HepG2 (cell line): Measurements from ENCODE around the gene KIF23. TPM values are rescaled to one million over a fixed set of nuclear protein-coding genes. Genes with fewer than 3 reads are reported as not detected.
A peak's percentile ranks its signal among the peaks of the same experiment; 100 is the strongest.

ENCODE experiments used
- GABPB1 ChIP-seq: IDR thresholded peaks from 2 replicates; pipeline ENCODE4 v1.6.1; 2016; ENCODE audit warnings: mild to moderate bottlenecking, missing genetic modification reagents, moderate library complexity, missing compliant biosample characterization
- JUND ChIP-seq: sonication (generic); formaldehyde crosslinking; IDR thresholded peaks from 2 replicates; pipeline ENCODE4 v1.8.0; 2022; ENCODE audit warnings: mild to moderate bottlenecking, missing genetic modification reagents
- MEF2D ChIP-seq: sonication (generic); formaldehyde crosslinking; IDR thresholded peaks from 2 replicates; pipeline ENCODE4 v1.5.1; 2020; ENCODE audit warnings: mild to moderate bottlenecking, missing genetic modification reagents
- MIER3 ChIP-seq: IDR thresholded peaks from 2 replicates; pipeline ENCODE4 v1.6.1; 2016; ENCODE audit warnings: missing compliant biosample characterization, borderline replicate concordance
- RBAK ChIP-seq: sonication (generic); formaldehyde crosslinking; IDR thresholded peaks from 2 replicates; pipeline ENCODE4 v1.5.1; 2020; ENCODE audit warnings: mild to moderate bottlenecking, missing genetic modification reagents
- RFX1 ChIP-seq: fragments of 450-650 bp; IDR thresholded peaks from 2 replicates; pipeline ENCODE4 v1.6.1; 2017
- SP2 ChIP-seq: sonication (generic); formaldehyde crosslinking; IDR thresholded peaks from 2 replicates; pipeline ENCODE4 v1.5.1; 2020; ENCODE audit warnings: mild to moderate bottlenecking, missing genetic modification reagents
- TEAD2 ChIP-seq: sonication (generic); formaldehyde crosslinking; IDR thresholded peaks from 2 replicates; pipeline ENCODE4 v1.9.0; 2021; ENCODE audit warnings: missing genetic modification reagents
- ZFP82 ChIP-seq: sonication (generic); formaldehyde crosslinking; IDR thresholded peaks from 2 replicates; pipeline ENCODE4 v1.5.1; 2020; ENCODE audit warnings: mild to moderate bottlenecking, missing genetic modification reagents, borderline replicate concordance
- ZMYM3 ChIP-seq: sonication (generic); formaldehyde crosslinking; IDR thresholded peaks from 2 replicates; pipeline ENCODE4 v1.5.1; 2020; ENCODE audit warnings: mild to moderate bottlenecking, missing genetic modification reagents
- ZNF501 ChIP-seq: sonication (generic); formaldehyde crosslinking; IDR thresholded peaks from 2 replicates; pipeline ENCODE4 v1.5.1; 2020; ENCODE audit warnings: mild to moderate bottlenecking, moderate library complexity, missing genetic modification reagents
- ZNF724P ChIP-seq: sonication (generic); formaldehyde crosslinking; IDR thresholded peaks from 2 replicates; pipeline ENCODE4 v1.8.0; 2022; ENCODE audit warnings: missing genetic modification reagents, borderline replicate concordance
- polyA plus RNA-seq, 8 experiments: library from polyadenylated mRNA; depleted of rRNA in 3 of 8; stranded (reverse) in 7 of 8; unstranded in 1 of 8; fragments of >200 nt; fragmentation: Illumina TruSeq in 4 of 8; extraction: Trizol in 4 of 8; gene quantifications; 2 replicates each; pipeline versions ENCODE4 v1.2.1 to v1.2.3, GENCODE V29; 2011 to 2016; ENCODE audit warnings: low read depth in 4 of 8, missing spikeins in 1 of 8, mixed read lengths in 1 of 8; ENCODE audit not compliant: insufficient read depth in 1 of 8
- total RNA-seq, 5 experiments: library from RNA; depleted of rRNA; stranded (reverse); fragments of >200 nt; fragmentation: Illumina TruSeq; extraction: Trizol; gene quantifications; 2 replicates each; pipeline ENCODE4 v1.2.3, GENCODE V29; 2016; ENCODE audit warnings: low read depth in 1 of 5
- TF ChIP-seq, protein P1 (sequence below): sonication (generic); formaldehyde crosslinking; IDR thresholded peaks from 2 replicates; pipeline ENCODE4 v1.5.0; 2020; ENCODE audit warnings: missing genetic modification reagents
- TF ChIP-seq, protein P2 (sequence below): sonication (generic); formaldehyde crosslinking; IDR thresholded peaks from 2 replicates; pipeline ENCODE4 v1.5.0; 2020; ENCODE audit warnings: mild to moderate bottlenecking, low read depth, missing genetic modification reagents, borderline replicate concordance
- TF ChIP-seq, protein P3 (sequence below): fragments of 450-650 bp; IDR thresholded peaks from 2 replicates; pipeline ENCODE4 v1.6.1; 2016
- TF ChIP-seq, protein P4 (sequence below): sonication (generic); formaldehyde crosslinking; IDR thresholded peaks from 2 replicates; pipeline ENCODE4 v1.9.0; 2021; ENCODE audit warnings: missing genetic modification reagents, borderline replicate concordance
- TF ChIP-seq, protein P5 (sequence below): IDR thresholded peaks from 2 replicates; pipeline ENCODE4 v1.6.1; 2018; ENCODE audit warnings: missing genetic modification reagents
- TF ChIP-seq, protein P6 (sequence below): sonication (generic); formaldehyde crosslinking; IDR thresholded peaks from 2 replicates; pipeline ENCODE4 v1.9.0; 2021; ENCODE audit warnings: missing genetic modification reagents, borderline replicate concordance

Gene KIF23
- total and polyA plus RNA-seq, 2 of the 13 experiments (the other 11 are each of a cell fraction or from before 2014, with no cell fraction given), result 11.3 to 38.1 TPM

DNA sequence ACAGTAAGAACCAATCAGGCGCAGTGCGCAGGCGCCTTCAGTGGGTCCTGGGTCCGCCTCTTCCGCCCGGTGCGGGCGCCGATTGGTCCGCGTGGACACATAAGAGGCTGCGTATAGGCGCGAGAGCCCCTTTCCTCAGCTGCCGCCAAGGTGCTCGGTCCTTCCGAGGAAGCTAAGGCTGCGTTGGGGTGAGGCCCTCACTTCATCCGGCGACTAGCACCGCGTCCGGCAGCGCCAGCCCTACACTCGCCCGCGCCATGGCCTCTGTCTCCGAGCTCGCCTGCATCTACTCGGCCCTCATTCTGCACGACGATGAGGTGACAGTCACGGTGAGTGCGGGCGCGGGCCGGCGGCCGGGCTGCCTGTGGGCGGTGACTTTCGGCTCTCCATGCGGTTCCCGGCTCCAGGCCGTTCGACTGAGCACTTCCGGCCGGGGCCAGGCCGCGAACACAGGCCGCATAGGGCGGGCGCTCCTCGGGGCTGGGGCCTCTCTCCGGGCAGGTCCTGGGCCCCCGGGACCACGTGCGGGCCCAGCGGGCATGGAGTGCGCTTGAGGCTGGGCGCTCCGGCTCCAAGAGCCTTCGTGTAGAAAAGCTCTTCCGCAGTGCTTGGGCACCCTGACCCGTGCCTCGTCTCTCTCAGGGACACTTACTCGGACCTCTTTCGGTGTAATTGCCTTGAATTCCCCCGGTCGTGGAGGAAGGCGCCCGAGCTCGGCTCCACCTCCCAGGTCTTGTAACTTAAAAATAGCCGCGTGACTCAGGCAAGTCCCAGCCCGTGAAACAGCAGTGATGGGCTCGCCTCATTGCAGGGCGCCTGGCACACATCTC lies 38.8 kb downstream of the KIF23 start, which contains the start of gene RPLP1 (continued):
- TF ChIP-seq ZNF501 (CRISPR knock-in tag), result peak; percentile 93
- TF ChIP-seq, protein P1, sequence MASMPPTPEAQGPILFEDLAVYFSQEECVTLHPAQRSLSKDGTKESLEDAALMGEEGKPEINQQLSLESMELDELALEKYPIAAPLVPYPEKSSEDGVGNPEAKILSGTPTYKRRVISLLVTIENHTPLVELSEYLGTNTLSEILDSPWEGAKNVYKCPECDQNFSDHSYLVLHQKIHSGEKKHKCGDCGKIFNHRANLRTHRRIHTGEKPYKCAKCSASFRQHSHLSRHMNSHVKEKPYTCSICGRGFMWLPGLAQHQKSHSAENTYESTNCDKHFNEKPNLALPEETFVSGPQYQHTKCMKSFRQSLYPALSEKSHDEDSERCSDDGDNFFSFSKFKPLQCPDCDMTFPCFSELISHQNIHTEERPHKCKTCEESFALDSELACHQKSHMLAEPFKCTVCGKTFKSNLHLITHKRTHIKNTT (CRISPR knock-in tag), result no peak
- no peak for TF ChIP-seq JUND
- TF ChIP-seq SP2, result peak; percentile 88
- peak; percentile 57; the same call in 1 of the 2 replicates for TF ChIP-seq MEF2D (CRISPR knock-in tag)
- TF ChIP-seq ZMYM3 (CRISPR knock-in tag), result 0 out of 2 replicates have a peak, but pooled peaks have one; percentile 37
- TF ChIP-seq RBAK, result no peak; the same call in 1 of the 2 replicates
- TF ChIP-seq ZFP82 (CRISPR knock-in tag), result 0 out of 2 replicates have a peak, but pooled peaks have one; percentile 34
- peak; percentile 54; the same call in 1 of the 2 replicates for TF ChIP-seq TEAD2
- TF ChIP-seq RFX1, result no peak
- TF ChIP-seq GABPB1 (CRISPR knock-in tag), result peak; percentile 95
- TF ChIP-seq, protein P2, sequence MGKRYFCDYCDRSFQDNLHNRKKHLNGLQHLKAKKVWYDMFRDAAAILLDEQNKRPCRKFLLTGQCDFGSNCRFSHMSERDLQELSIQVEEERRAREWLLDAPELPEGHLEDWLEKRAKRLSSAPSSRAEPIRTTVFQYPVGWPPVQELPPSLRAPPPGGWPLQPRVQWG (CRISPR knock-in tag), result no peak
- TF ChIP-seq, protein P3, sequence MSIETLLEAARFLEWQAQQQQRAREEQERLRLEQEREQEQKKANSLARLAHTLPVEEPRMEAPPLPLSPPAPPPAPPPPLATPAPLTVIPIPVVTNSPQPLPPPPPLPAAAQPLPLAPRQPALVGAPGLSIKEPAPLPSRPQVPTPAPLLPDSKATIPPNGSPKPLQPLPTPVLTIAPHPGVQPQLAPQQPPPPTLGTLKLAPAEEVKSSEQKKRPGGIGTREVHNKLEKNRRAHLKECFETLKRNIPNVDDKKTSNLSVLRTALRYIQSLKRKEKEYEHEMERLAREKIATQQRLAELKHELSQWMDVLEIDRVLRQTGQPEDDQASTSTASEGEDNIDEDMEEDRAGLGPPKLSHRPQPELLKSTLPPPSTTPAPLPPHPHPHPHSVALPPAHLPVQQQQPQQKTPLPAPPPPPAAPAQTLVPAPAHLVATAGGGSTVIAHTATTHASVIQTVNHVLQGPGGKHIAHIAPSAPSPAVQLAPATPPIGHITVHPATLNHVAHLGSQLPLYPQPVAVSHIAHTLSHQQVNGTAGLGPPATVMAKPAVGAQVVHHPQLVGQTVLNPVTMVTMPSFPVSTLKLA, result 0 out of 2 replicates have a peak, but pooled peaks have one; percentile 21
- TF ChIP-seq, protein P4, sequence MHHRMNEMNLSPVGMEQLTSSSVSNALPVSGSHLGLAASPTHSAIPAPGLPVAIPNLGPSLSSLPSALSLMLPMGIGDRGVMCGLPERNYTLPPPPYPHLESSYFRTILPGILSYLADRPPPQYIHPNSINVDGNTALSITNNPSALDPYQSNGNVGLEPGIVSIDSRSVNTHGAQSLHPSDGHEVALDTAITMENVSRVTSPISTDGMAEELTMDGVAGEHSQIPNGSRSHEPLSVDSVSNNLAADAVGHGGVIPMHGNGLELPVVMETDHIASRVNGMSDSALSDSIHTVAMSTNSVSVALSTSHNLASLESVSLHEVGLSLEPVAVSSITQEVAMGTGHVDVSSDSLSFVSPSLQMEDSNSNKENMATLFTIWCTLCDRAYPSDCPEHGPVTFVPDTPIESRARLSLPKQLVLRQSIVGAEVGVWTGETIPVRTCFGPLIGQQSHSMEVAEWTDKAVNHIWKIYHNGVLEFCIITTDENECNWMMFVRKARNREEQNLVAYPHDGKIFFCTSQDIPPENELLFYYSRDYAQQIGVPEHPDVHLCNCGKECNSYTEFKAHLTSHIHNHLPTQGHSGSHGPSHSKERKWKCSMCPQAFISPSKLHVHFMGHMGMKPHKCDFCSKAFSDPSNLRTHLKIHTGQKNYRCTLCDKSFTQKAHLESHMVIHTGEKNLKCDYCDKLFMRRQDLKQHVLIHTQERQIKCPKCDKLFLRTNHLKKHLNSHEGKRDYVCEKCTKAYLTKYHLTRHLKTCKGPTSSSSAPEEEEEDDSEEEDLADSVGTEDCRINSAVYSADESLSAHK (CRISPR knock-in tag), result peak; percentile 69; the same call in 1 of the 2 replicates
- TF ChIP-seq, protein P5, sequence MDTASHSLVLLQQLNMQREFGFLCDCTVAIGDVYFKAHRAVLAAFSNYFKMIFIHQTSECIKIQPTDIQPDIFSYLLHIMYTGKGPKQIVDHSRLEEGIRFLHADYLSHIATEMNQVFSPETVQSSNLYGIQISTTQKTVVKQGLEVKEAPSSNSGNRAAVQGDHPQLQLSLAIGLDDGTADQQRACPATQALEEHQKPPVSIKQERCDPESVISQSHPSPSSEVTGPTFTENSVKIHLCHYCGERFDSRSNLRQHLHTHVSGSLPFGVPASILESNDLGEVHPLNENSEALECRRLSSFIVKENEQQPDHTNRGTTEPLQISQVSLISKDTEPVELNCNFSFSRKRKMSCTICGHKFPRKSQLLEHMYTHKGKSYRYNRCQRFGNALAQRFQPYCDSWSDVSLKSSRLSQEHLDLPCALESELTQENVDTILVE (CRISPR knock-in tag), result peak; percentile 76
- peak; percentile 81 for TF ChIP-seq ZNF724P (CRISPR knock-in tag)
- TF ChIP-seq MIER3 (CRISPR knock-in tag), result peak; percentile 29; the same call in 1 of the 2 replicates
- TF ChIP-seq, protein P6, sequence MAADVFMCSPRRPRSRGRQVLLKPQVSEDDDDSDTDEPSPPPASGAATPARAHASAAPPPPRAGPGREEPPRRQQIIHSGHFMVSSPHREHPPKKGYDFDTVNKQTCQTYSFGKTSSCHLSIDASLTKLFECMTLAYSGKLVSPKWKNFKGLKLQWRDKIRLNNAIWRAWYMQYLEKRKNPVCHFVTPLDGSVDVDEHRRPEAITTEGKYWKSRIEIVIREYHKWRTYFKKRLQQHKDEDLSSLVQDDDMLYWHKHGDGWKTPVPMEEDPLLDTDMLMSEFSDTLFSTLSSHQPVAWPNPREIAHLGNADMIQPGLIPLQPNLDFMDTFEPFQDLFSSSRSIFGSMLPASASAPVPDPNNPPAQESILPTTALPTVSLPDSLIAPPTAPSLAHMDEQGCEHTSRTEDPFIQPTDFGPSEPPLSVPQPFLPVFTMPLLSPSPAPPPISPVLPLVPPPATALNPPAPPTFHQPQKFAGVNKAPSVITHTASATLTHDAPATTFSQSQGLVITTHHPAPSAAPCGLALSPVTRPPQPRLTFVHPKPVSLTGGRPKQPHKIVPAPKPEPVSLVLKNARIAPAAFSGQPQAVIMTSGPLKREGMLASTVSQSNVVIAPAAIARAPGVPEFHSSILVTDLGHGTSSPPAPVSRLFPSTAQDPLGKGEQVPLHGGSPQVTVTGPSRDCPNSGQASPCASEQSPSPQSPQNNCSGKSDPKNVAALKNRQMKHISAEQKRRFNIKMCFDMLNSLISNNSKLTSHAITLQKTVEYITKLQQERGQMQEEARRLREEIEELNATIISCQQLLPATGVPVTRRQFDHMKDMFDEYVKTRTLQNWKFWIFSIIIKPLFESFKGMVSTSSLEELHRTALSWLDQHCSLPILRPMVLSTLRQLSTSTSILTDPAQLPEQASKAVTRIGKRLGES, result peak; percentile 11; the same call in 1 of the 2 replicates
